RWPE2 (cell line): ENCODE measurements around the gene BABAM2.

Source experiments
- ATAC-seq: fragments of 200-7000 bp; cut with Tn5 transposase; 3 replicates; pipeline ENCODE4 v1.9.1; 2021; ENCODE audit warnings: low read depth
- DNase-seq: peaks from one replicate; pipeline ENCODE4 v3.0.0-alpha.2; 2020; ENCODE audit warnings: low spot score
- H3K27ac ChIP-seq: fragments of 450-650 bp; 2 replicates; pipeline ENCODE4 v1.5.1; 2017; ENCODE audit warnings: mild to moderate bottlenecking; ENCODE audit not compliant: poor library complexity, severe bottlenecking
- H3K27me3 ChIP-seq: fragments of 250-450 bp; sonication (Bioruptor Pico); 2 replicates; pipeline ENCODE4 v1.5.1; 2021; ENCODE audit warnings: mild to moderate bottlenecking, moderate library complexity; ENCODE audit not compliant: insufficient read depth, poor library complexity, severe bottlenecking
- H3K36me3 ChIP-seq: fragments of 250-450 bp; sonication (Bioruptor Pico); 2 replicates; pipeline ENCODE4 v1.5.1; 2020; ENCODE audit warnings: low read depth, mild to moderate bottlenecking, moderate library complexity
- H3K4me1 ChIP-seq: fragments of 250-450 bp; sonication (Bioruptor Pico); 2 replicates; pipeline ENCODE4 v1.5.1; 2021; ENCODE audit warnings: mild to moderate bottlenecking, moderate library complexity; ENCODE audit not compliant: insufficient read depth, poor library complexity, severe bottlenecking
- H3K4me3 ChIP-seq: fragments of 250-450 bp; sonication (Bioruptor Pico); 2 replicates; pipeline ENCODE4 v1.5.1; 2021; ENCODE audit warnings: mild to moderate bottlenecking, moderate library complexity; ENCODE audit not compliant: severe bottlenecking
- H3K9me3 ChIP-seq: fragments of 250-450 bp; sonication (Bioruptor Pico); 2 replicates; pipeline ENCODE4 v1.5.1; 2021; ENCODE audit warnings: mild to moderate bottlenecking, moderate library complexity; ENCODE audit not compliant: severe bottlenecking
- TF ChIP-seq, protein P1 (sequence below): fragments of 450-650 bp; IDR thresholded peaks from one replicate; pipeline ENCODE4 v1.5.1; 2017; ENCODE audit warnings: mild to moderate bottlenecking, moderate library complexity; ENCODE audit not compliant: poor library complexity, severe bottlenecking

The BABAM2 gene

DNA sequence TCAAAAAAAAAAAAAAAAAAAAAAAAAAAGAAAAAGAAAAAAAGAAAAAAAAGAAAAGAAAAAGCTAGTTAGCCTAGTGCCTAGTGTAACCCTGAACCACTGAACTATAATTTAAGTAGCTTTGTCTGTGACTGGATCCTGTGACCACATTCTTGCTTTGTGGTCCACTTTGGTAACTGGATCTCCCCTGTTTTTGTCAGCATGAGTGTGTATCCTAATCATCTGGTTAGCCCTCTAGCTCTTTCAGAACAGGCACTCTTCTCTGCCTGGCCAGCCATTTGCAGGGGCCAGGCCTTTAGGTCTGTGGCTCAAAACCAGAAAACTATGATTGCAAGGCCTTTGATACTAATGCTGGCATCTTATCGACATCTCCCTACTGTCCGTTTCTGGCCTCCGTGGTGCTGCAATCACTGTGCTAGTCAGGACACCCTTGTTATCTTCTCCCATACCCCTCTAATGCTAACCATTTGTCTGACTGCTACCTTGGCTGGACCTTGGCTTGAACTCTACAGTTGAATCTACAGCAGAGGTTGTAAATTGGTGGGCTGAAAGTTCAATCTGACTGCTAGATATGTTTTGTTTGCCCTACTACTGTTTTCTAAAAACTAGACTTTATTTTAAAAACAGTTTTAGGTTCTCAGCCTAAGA lies 40.8 kb upstream of the BABAM2 start:
- TF ChIP-seq, protein P1, sequence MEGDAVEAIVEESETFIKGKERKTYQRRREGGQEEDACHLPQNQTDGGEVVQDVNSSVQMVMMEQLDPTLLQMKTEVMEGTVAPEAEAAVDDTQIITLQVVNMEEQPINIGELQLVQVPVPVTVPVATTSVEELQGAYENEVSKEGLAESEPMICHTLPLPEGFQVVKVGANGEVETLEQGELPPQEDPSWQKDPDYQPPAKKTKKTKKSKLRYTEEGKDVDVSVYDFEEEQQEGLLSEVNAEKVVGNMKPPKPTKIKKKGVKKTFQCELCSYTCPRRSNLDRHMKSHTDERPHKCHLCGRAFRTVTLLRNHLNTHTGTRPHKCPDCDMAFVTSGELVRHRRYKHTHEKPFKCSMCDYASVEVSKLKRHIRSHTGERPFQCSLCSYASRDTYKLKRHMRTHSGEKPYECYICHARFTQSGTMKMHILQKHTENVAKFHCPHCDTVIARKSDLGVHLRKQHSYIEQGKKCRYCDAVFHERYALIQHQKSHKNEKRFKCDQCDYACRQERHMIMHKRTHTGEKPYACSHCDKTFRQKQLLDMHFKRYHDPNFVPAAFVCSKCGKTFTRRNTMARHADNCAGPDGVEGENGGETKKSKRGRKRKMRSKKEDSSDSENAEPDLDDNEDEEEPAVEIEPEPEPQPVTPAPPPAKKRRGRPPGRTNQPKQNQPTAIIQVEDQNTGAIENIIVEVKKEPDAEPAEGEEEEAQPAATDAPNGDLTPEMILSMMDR: no peak
- no peak for DNase-seq
- ATAC-seq: no peak

DNA sequence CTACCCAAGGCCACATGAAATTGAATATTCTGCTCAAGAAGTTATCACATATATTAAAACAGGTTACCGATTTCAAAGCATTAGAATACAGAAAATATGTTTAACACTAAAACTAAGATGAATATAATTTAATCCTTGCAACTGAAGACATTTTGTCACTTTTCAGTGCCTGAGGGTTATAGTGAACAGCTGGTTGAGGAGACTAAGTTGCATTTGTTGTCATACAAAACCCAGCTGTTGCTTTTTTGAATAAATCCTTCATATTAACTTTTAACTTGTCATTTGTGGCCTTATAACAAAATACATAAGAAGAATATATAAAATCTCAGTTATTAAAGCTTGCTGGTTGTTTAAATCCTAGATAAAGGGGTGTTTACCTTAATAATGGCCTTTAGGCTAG lies 37.8 kb upstream of the BABAM2 start:
- no peaks in the 10 kb centered on the region for H3K27me3 ChIP-seq

More for the DNA sequence above, 40.8 kb upstream of the BABAM2 start:
- H3K36me3 ChIP-seq: no peaks in the 10 kb centered on the region
- no peaks in the 10 kb centered on the region for H3K9me3 ChIP-seq
- H3K27me3 ChIP-seq: no peaks in the 10 kb centered on the region
- H3K27ac ChIP-seq: no peak overlapping the region
- H3K4me3 ChIP-seq: no peak overlapping the region
- peaks cover 4% of the 10 kb centered on the region for H3K4me1 ChIP-seq

DNA sequence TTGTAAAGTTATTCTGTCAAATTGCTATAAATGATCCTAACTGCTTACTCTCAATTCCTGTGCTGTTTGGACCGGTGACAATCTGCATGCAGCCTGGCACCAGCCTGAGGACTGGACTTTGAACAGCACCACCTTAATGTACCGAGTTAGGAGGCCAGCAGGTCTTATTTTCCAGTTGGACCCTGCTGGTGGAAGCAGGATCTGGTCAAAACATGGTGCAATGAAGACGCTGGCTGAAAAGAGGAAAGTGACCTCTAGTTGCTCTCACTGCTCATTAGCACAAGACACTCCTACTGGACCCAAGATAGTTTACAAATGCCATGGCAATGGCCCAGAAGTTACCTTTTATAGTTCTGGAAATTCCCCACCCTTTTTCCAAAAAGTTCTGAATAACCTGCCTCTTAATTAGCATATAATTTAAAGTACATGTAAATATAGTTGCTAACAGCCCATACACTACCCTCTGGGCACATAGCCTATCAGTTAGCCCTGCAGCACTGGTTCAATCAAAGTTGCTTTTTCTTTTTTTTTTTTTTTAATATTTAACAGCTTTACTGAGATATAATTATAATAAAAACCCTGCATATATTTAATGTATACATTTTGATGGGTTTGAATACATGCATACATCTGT lies 36.2 kb upstream of the BABAM2 start:
- Histone ChIP-seq H3K4me3 (no peak overlapping the region), H3K36me3 (no peaks in the 10 kb centered on the region), H3K27ac (no peak overlapping the region), H3K27me3 (no peaks in the 10 kb centered on the region), H3K4me1 (peaks cover 15% of the 10 kb centered on the region), H3K9me3 (peaks cover 4% of the 10 kb centered on the region)
- TF ChIP-seq, protein P1: no peak
- DNase-seq (no peak), ATAC-seq (no peak)

More for the DNA sequence above, 37.8 kb upstream of the BABAM2 start:
- TF ChIP-seq, protein P1: no peak
- DNase-seq (no peak), ATAC-seq (no peak)
- Histone ChIP-seq H3K27ac (no peak overlapping the region), H3K36me3 (no peaks in the 10 kb centered on the region), H3K9me3 (peaks cover 1% of the 10 kb centered on the region), H3K4me1 (peaks cover 15% of the 10 kb centered on the region), H3K4me3 (no peak overlapping the region)

DNA sequence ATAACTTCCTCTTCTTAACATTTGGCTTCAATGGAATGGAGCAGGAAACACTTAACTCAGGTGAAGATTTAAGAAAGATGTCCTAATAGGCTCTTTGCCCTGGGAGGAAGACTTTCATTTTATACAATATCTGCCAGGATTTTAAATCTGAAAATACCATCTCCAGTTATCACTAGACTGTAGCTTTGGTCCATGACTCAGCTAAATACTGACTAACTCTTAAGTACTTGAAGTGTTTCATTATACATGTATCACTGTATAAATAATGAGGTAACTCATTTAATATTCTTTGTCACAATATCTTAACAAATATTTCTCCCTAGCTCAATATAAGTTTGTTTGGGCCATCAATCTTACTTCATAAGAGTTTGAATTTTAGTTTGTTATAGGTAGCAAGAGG lies 35.1 kb upstream of the BABAM2 start:
- no peak overlapping the region for H3K4me3 ChIP-seq
- TF ChIP-seq, protein P1: no peak
- DNase-seq: no peak
- H3K27ac ChIP-seq: peak overlapping the region; percentile 40
- no peaks in the 10 kb centered on the region for H3K27me3 ChIP-seq
- peaks cover 20% of the 10 kb centered on the region for H3K4me1 ChIP-seq
- H3K36me3 ChIP-seq: no peaks in the 10 kb centered on the region
- peak; percentile 85 for ATAC-seq
- peaks cover 4% of the 10 kb centered on the region for H3K9me3 ChIP-seq

DNA sequence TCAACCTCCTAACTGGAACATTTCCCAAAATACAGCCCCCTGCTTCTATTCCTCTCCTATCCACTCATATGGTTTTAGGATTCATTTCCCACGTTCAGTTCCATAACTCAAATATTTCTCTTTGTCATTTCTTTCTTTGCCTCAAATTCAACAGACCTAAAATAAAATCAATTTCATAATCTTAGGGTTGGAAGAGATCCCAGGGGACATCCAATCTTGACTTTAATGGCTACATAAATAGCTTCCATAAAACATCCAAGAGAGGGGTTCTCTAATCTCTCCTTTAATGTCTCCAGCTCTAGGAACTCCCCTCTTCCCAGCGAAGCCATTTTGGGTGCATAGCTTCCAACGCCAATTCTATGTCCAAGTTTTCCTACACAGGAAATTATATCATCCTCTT lies 34.1 kb upstream of the BABAM2 start:
- H3K27ac ChIP-seq: peak overlapping the region; percentile 40
- ATAC-seq (no peak), DNase-seq (no peak)
- H3K36me3 ChIP-seq: no peaks in the 10 kb centered on the region
- H3K4me1 ChIP-seq: peaks cover 21% of the 10 kb centered on the region
- H3K27me3 ChIP-seq: no peaks in the 10 kb centered on the region
- peaks cover 4% of the 10 kb centered on the region for H3K9me3 ChIP-seq
- no peak overlapping the region for H3K4me3 ChIP-seq
- TF ChIP-seq, protein P1: no peak
